Mesendoderm (in vitro differentiated cells): ENCODE measurements around the gene TACC3.

Source experiments
- DNase-seq: peaks from one replicate; pipeline ENCODE4 v3.0.0; 2013
- H2AK5ac ChIP-seq: 2 replicates; pipeline ENCODE4 v1.6.1; 2013; ENCODE audit warnings: low read length, inconsistent platforms
- H2BK120ac ChIP-seq: 2 replicates; pipeline ENCODE4 v1.6.1; 2013; ENCODE audit warnings: low read depth, mild to moderate bottlenecking, low read length, moderate library complexity, mixed read lengths
- H2BK15ac ChIP-seq: replicated peaks from 2 replicates; pipeline ENCODE4 v1.6.1; 2013; ENCODE audit warnings: low read depth, mild to moderate bottlenecking, moderate library complexity
- H2BK5ac ChIP-seq: 2 replicates; pipeline ENCODE4 v1.6.1; 2013; ENCODE audit warnings: low read length, inconsistent platforms
- H3K18ac ChIP-seq: 2 replicates; pipeline ENCODE4 v1.6.1; 2013; ENCODE audit warnings: mild to moderate bottlenecking, low read length, mixed read lengths
- H3K23ac ChIP-seq: one replicate; pipeline ENCODE4 v1.6.1; 2013; ENCODE audit warnings: low read length
- H3K27ac ChIP-seq: 2 replicates; pipeline ENCODE4 v1.5.1; 2013; ENCODE audit warnings: low read depth, mild to moderate bottlenecking, inconsistent platforms, low read length, moderate library complexity
- H3K27me3 ChIP-seq: 2 replicates; pipeline ENCODE4 v1.6.1; 2013; ENCODE audit warnings: low read length, control low read depth, mild to moderate bottlenecking, inconsistent platforms; ENCODE audit not compliant: insufficient read depth, poor library complexity
- H3K36me3 ChIP-seq: 2 replicates; pipeline ENCODE4 v1.6.1; 2013; ENCODE audit warnings: low read length, inconsistent platforms; ENCODE audit not compliant: control insufficient read depth, insufficient read depth
- H3K4ac ChIP-seq: one replicate; pipeline ENCODE4 v1.6.1; 2013; ENCODE audit warnings: low read depth, mild to moderate bottlenecking, low read length, moderate library complexity
- H3K4me1 ChIP-seq: 2 replicates; pipeline ENCODE4 v1.6.1; 2013; ENCODE audit warnings: low read depth, low read length, inconsistent platforms; ENCODE audit not compliant: control insufficient read depth
- H3K4me2 ChIP-seq: 2 replicates; pipeline ENCODE4 v1.6.1; 2013; ENCODE audit warnings: low read length
- H3K4me3 ChIP-seq: 2 replicates; pipeline ENCODE4 v1.5.1; 2013; ENCODE audit warnings: mild to moderate bottlenecking, low read length
- H3K56ac ChIP-seq: one replicate; pipeline ENCODE4 v1.6.1; 2013; ENCODE audit warnings: low read length
- H3K79me1 ChIP-seq: 2 replicates; pipeline ENCODE4 v1.6.1; 2013; ENCODE audit warnings: low read length, inconsistent platforms
- H3K79me2 ChIP-seq: 2 replicates; pipeline ENCODE4 v1.6.1; 2013; ENCODE audit warnings: mild to moderate bottlenecking, low read length; ENCODE audit not compliant: control insufficient read depth, insufficient read depth
- H3K9ac ChIP-seq: 2 replicates; pipeline ENCODE4 v1.6.1; 2013; ENCODE audit warnings: low read length, inconsistent platforms
- H4K5ac ChIP-seq: one replicate; pipeline ENCODE4 v1.6.1; 2013; ENCODE audit warnings: low read length
- H4K8ac ChIP-seq: one replicate; pipeline ENCODE4 v1.6.1; 2013; ENCODE audit warnings: low read depth, mild to moderate bottlenecking, control low read depth, low read length, moderate library complexity
- WGBS: extraction: QIAGEN DNeasy Blood & Tissue Kit; methylation state at CpG from one replicate; pipeline ENCODE4 v1.1.7; 2013; ENCODE audit warnings: low lambda C conversion rate, missing lambda C conversion rate; ENCODE audit not compliant: insufficient coverage; ENCODE audit errors: extremely low coverage; 5-methylcytosine and 5-hydroxymethylcytosine counted together

TACC3 gene

DNA sequence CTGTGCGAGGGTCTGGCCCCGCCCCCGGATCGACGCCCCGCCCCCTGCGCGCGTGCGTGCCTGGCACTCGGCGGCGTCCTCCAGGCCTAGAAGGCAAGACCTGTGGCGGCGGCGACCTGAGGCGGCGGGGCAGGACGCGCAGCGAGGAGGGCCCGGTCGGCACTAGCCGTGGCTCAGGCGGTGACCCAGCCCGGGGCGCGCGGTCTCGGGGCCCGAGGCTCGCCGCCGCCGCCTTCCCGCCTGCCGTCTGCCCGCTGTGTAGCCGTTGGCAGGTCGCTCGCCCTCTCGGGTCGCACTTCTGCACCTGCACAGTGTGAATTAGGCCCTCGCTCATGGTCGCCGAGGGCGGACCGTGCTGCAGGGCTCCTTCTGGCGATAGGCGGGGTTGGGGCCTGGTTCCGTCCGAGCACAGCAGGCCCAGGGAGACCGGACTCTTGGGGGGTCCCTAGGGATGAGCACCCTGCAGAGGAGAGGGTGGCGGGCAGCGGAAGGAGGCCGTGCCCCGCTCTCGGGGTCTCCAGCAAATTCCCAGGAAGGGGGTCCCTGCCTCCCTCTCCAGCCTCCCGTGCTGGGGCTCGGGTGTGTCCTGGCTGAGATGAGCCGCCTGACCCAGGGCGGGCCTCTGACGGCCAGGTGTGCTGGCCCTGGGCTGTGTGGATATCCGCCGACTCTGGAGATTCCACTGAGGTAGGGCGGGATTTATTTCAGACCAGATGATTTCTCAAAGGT lies 36.7 kb upstream of the TACC3 start:
- Histone ChIP-seq H2BK5ac (no peak overlapping the region), H3K23ac (no peak overlapping the region), H3K79me2 (no peaks in the 10 kb centered on the region), H3K4me2 (peak overlapping the region; percentile 25), H2AK5ac (no peak overlapping the region), H3K36me3 (no peaks in the 10 kb centered on the region), H3K27ac (no peak overlapping the region), H3K4ac (no peak overlapping the region), H3K4me1 (no peaks in the 10 kb centered on the region), H3K79me1 (no peaks in the 10 kb centered on the region), H3K9ac (peak overlapping the region; percentile 40), H3K18ac (no peak overlapping the region), H4K8ac (no peak overlapping the region), H4K5ac (no peak overlapping the region), H3K56ac (peak overlapping the region; percentile 79), H3K4me3 (no peak overlapping the region), H3K27me3 (peaks cover 9% of the 10 kb centered on the region), H2BK120ac (no peak overlapping the region), H2BK15ac (no peak overlapping the region)
- no CpG with 5 or more reads among the region's 66 CpGs for WGBS
- DNase-seq: no peak

DNA sequence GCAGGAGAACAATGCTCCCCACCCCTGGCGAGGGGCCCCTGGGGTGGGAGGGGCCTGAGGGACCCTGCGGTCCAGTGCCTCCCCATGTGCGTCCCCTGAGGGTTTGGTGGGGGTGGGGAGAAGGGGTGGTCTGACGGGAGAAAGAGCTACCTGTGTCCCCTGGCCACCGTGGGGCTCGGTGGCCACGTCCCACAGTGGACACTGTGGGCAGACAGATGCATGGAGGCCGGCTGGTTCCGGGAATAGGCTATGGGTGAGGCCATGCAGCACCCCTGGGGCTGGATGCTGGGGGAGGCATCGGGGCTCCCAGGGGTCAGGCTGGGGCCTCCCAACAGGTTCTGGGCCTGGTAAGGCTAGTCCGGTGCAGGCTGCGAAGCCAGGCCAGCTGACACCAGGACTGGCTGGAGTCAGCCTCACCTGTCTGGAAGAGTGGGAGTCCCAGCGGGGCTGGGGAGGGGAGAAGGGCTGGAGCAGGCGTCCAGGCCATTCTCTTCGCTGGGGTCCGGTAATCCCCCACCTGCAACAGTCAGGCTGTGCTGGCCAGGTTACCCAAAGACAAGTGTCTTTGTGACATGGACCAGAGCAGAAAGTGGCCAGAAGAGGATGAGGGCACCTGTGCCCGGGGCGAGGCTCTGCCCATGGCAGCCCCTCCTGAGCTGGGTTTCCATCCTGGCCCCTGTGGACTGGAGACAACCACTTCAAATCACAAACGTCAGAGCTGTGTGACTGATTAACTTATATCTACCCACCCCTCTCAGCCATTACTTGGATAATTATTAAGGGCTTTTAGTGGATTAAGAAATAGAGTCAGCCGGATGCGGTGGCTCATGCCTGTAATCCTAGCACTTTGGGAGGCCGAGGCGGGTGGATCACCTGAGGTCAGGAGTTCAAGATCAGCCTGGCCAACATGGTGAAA lies 35.8 kb upstream of the TACC3 start:
- Histone ChIP-seq H3K4me1 (no peaks in the 10 kb centered on the region), H4K8ac (no peak overlapping the region), H3K79me2 (no peaks in the 10 kb centered on the region), H3K4me3 (no peak overlapping the region), H2BK5ac (no peak overlapping the region), H3K23ac (no peak overlapping the region), H3K4ac (no peak overlapping the region), H2BK15ac (no peak overlapping the region), H4K5ac (no peak overlapping the region), H3K79me1 (no peaks in the 10 kb centered on the region), H3K9ac (no peak overlapping the region), H3K36me3 (no peaks in the 10 kb centered on the region), H3K27me3 (peaks cover 9% of the 10 kb centered on the region), H3K27ac (no peak overlapping the region), H2BK120ac (no peak overlapping the region), H3K4me2 (no peak overlapping the region), H3K18ac (no peak overlapping the region), H3K56ac (no peak overlapping the region), H2AK5ac (no peak overlapping the region)
- no CpG with 5 or more reads among the region's 23 CpGs for WGBS
- no peak for DNase-seq

- Histone ChIP-seq H2AK5ac (no peak overlapping the region), H3K4ac (no peak overlapping the region), H3K4me1 (no peaks in the 10 kb centered on the region), H3K27ac (no peak overlapping the region), H3K18ac (no peak overlapping the region), H4K8ac (no peak overlapping the region), H3K56ac (no peak overlapping the region), H3K36me3 (no peaks in the 10 kb centered on the region), H3K23ac (no peak overlapping the region), H2BK15ac (no peak overlapping the region), H3K79me1 (no peaks in the 10 kb centered on the region), H3K79me2 (no peaks in the 10 kb centered on the region), H3K27me3 (peaks cover 9% of the 10 kb centered on the region), H3K9ac (no peak overlapping the region), H3K4me3 (no peak overlapping the region), H2BK120ac (no peak overlapping the region), H3K4me2 (no peak overlapping the region), H4K5ac (no peak overlapping the region), H2BK5ac (no peak overlapping the region)
- WGBS: no CpG with 5 or more reads among the region's 7 CpGs
- DNase-seq: no peak
These were observed 34.8 kb upstream of the TACC3 start for GRCh38 chr4:1686440-1687036.

- no CpG with 5 or more reads among the region's 3 CpGs for WGBS
- Histone ChIP-seq H3K4ac (no peak overlapping the region), H3K23ac (no peak overlapping the region), H3K4me2 (no peak overlapping the region), H2BK15ac (no peak overlapping the region), H3K9ac (no peak overlapping the region), H2BK5ac (no peak overlapping the region), H3K27ac (no peak overlapping the region), H3K79me2 (no peaks in the 10 kb centered on the region), H2BK120ac (no peak overlapping the region), H2AK5ac (no peak overlapping the region), H3K56ac (no peak overlapping the region), H3K4me1 (no peaks in the 10 kb centered on the region), H3K36me3 (peaks cover 7% of the 10 kb centered on the region), H3K27me3 (no peaks in the 10 kb centered on the region), H3K4me3 (no peak overlapping the region), H3K18ac (no peak overlapping the region), H4K5ac (no peak overlapping the region), H4K8ac (no peak overlapping the region), H3K79me1 (no peaks in the 10 kb centered on the region)
- no peak for DNase-seq
These were observed 30.6 kb upstream of the TACC3 start for GRCh38 chr4:1690698-1691097.

GRCh38 chr4:1691737-1692373 lies 29.5 kb upstream of the TACC3 start:
- Histone ChIP-seq H3K79me2 (no peaks in the 10 kb centered on the region), H2BK120ac (no peak overlapping the region), H3K4me2 (no peak overlapping the region), H2BK15ac (no peak overlapping the region), H3K4ac (no peak overlapping the region), H3K18ac (no peak overlapping the region), H3K56ac (no peak overlapping the region), H3K27ac (no peak overlapping the region), H2BK5ac (no peak overlapping the region), H3K23ac (no peak overlapping the region), H3K79me1 (no peaks in the 10 kb centered on the region), H4K8ac (no peak overlapping the region), H3K36me3 (peaks cover 7% of the 10 kb centered on the region), H4K5ac (no peak overlapping the region), H3K4me1 (no peaks in the 10 kb centered on the region), H3K4me3 (no peak overlapping the region), H3K9ac (no peak overlapping the region), H2AK5ac (no peak overlapping the region), H3K27me3 (no peaks in the 10 kb centered on the region)
- no CpG with 5 or more reads among the region's 9 CpGs for WGBS
- no peak for DNase-seq
